ENCODE measurements around the gene RHOXF2.
"Not testable (repeated sequence)": the region's sequence is repeated elsewhere in the genome, so short reads cannot be mapped to it uniquely, and the experiment has no call there.

Gene RHOXF2, protein sequence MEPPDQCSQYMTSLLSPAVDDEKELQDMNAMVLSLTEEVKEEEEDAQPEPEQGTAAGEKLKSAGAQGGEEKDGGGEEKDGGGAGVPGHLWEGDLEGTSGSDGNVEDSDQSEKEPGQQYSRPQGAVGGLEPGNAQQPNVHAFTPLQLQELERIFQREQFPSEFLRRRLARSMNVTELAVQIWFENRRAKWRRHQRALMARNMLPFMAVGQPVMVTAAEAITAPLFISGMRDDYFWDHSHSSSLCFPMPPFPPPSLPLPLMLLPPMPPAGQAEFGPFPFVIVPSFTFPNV

DNA sequence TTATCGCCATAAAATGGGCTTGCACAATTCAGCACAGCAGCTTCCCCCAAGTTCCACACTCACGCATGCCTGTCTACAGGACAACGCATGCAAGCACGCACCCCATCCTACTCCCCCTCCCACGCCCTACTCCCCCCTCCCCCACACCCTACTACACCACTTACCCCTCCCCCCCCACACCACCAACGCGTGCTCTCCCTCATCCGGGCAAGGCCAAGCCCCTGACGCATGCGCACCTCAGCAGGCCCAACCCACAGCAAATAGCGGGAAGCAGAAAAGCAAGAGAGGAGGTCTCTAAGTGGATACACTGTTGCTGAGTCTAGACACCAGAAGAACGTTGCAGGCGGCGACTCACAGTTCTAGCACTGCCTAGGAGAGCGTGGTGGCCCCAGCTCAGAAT, at the start of gene RHOXF2:
Gene RHOXF2, plus strand, starts transcription at position 301 of the 400 bp plus-strand sequence. CDS start 138 bp downstream, outside the sequence.
- DNase-seq, result not testable (repeated sequence)

DNA sequence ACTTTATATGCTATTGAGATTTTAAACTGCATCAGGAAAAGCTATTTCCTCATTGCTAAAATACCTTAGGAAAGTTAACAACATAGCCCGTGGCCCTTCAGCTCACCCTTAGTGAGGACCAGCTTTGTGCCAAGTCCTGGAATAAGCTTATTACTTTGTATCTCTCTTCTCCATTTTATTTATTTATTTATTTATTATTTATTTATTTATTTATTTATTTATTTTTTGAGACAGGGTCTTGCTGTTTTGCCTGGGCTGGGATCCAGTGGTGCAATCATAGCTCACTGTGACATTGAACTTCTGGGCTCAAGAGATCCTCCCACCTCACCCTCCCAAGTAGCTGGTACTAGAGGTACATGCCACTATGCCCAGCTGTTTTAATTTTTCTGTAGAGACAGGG, 49.0 kb upstream of the RHOXF2 start:
- no peak for DNase-seq

DNA sequence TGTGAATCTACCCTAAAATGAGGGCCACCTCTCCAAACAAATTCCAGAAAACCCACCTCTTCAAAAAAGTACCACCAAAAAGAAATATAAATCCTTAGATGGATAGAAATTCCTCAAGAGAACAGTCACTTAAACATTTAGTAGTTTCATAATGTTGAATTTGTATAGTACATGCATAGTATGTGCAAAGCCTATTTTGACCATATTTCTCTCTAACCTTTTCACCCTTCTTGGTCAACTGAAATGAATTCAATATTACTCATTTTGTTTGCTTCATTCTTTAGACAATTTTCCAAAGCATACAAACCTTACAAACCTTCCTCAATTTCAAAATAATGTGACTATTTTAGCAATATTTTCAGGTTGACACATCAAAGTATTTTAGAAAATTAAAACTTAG, 46.8 kb upstream of the RHOXF2 start:
- DNase-seq, result no peak

DNA sequence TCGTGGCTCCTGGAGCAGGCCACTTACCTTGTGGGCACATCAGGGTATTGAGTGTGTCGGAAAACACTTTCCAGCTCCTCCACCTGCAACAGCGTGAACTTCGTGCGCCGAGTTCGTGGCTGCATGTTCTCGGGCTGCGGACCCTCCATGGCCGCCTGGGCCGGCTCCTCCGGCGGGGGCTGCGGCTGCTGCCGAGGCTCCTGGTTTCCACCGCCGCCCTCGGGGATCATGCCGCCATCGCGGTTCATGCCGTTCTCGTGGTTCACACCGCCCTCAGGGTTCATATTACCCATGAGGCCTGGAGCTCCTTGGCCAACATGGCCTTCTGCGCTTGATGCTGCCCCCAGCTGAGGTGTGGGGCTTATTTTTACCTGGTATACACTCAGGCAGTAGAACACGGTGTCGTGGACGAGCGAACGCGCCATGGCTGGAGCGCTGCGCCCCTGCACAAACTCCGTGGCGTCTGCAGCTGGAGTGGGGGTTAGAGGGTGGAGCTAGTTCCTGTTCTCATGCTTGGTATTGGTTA, 42.9 kb upstream of the RHOXF2 start, which contains the start of gene RHOXF1:
Gene RHOXF1, minus strand, starts transcription at position 476 of the 526 bp plus-strand sequence. Its CDS starts 51 bp downstream, at position 425.
- no peak for DNase-seq

DNA sequence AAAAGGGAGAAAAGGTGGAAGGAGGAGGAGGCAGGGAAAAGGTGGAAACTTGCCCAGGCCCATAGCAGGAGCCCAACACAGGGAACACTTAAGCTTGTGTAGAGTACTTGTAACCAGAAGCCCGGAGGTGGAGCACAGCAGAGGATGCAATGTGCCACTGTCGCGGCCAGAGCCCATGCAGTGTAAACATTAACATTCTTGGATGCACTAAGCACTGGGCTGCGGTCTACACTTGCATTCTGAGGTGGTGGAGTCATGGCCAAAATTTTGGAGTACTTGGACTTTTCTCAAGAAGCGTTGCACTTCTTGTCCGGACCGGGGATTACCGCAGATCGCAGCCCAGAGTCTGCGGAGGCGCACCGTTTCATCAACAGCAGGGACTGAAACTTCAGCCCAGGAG, 38.2 kb upstream of the RHOXF2 start:
- DNase-seq, result no peak

DNA sequence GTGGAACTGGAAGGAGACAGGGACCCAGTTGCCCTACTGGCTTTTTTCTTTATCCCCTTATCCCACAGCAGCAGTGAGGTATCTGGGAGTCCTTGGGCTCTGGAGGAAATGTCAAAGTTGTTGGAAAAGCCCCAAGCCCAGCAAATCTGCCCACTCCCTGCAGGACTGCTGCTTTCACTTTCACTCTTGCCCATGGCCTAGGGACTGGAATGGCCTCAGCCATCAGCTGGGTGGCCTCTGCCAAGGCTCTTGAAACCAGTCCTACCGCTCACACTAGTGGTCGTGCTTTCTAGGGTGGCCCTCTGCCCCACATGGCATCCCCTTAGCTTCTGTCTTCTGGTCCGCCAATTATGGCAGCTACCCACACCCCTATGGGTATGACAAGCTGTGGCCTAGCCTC, 33.0 kb upstream of the RHOXF2 start:
- DNase-seq, result no peak

DNA sequence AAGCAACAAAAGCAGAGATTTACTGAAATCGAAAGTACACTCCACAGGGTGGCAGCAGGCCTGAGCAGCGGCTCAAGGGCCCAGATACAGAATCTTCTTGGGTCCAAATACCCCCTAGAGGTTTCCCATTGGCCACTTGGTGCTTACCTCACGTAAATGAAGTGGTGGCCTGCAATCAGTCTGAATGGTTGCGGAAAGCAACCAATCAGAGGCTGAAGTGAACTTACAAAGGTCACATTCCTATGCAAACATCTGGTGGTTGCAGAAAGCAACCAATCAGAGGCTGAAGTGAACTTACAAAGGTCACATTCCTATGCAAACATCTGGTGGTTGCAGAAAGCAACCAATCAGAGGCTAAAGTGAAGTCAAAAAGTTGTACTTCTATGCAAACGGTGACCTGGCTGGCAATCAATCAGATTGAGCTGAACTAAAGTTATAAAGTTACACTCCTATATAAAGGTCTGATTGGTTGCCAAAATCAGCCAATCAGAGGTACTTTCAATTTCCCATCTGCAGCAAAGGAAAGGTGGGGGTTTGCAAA, 30.0 kb upstream of the RHOXF2 start:
- not testable (repeated sequence) for DNase-seq

DNA sequence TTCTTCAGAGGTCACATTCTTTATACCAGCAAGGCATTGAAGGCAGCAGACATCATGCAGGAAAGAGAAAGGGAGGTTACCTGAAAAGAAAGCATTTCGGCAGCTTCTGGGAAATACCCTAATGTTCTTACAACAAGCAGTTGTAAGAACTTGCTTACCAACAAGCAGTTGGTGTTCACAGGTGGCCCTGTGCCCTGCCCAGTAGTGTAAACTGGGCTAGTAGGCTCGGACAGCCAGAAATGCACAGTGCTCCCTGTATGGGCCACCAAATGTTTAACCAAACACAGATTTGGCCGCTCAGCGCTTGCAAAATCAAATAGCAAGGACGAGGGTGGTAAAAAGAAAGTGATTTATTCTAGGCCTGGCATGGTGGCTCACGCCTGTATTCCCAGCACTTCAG, 22.3 kb upstream of the RHOXF2 start:
- DNase-seq, result no peak

DNA sequence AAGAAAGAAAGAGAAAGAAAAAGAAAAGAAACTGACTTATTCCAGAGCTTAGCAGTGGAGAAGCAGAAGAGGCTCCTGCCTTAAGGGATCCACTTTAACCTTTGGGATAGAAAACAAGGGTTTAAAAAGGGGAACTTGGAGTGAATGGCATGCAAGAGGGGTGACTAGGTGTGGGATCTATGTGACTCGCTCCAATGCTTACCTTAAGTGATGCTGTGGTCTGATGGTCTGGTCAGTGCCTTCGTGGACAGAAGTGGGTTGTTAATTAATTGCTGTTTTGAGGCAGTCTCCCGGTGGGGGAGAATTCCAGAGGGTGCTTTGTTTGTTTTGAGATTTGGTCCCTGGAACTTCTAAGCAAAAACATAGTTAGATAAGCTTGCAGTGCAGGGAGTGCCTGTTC, 21.6 kb upstream of the RHOXF2 start:
- DNase-seq, result no peak

DNA sequence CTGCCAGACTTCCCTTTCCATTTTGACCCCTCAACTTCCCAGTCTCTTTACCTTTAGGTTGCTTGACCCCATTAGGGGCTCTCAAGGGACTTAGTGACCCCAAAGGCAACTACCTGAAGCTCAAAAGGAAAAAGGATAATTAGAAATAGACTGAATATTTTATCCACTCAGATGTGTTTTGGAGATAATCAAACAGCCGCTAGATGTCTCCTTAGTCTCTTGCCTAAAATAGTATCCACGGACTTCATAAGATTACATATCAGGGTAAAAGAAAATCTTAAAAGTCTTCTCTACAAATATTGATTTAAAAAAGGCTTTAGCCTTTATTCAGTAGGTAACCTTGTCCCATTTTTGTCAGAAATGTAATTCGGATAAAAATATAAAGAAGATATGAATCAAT, 21.0 kb upstream of the RHOXF2 start:
- no peak for DNase-seq

DNA sequence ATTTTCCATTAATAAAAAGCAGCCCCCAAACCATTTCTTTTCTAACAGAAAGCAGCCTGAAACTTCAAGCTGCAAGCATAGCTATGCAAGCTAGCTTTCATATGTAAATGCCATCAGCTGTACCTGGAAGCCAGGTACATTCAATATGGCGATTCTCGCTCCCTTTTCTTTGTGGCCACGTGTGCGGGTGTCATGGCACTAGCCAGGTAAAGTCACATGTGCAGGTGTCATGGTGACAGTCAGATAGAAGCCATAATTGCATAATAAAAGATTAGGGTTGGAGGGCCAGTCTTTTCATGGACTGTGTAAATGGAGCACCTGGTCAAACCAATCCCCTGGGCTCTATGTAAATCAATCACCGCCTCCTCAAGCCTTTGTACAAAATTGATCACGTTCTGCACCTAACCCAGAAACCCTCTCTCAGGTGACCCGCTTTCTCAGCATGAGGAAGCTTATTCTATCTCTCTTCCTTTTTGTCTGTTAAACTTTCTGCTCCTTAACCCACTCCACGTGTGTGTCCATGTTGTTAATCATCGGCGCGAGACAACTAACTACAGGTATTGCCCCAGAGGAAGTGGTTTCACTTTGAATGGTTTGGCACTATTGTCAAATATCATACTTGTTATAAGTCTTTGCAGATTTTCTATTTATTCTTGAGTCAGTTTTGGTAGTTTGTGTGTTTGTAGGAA, 18.0 kb upstream of the RHOXF2 start:
- no peak for DNase-seq

DNA sequence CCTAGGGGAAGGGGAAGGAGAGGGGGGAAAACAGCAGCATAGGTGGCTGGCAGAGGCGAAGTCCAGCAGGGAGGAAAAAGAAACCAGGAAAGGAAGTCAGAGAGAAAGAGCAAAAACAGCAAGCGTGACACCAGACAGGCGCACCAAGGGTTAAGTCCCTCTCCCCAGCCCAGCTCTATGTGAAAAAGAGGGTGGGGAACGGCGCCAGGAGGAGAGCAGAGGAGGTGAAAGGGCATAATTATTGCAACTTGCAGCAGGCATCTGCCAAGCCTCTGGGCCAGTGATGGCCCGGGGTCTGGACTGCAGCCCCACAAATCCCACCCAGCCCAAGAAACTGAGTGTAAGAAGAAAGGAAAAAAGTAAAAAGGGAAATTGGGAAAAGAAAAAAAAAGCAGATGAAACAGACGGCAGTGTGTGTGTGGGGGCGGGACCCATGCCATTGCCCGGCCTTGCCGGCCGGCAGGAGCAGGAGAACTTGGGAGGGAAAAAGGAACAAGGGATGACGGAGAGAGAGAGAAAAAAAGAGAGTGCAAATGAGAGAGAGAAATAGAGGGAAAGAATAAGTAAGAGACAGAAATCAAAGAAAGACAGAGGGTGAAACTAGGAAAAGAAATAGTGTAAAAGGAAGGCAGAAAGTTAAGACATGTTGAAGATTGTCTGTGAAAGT, 14.1 kb upstream of the RHOXF2 start:
- DNase-seq, result no peak

DNA sequence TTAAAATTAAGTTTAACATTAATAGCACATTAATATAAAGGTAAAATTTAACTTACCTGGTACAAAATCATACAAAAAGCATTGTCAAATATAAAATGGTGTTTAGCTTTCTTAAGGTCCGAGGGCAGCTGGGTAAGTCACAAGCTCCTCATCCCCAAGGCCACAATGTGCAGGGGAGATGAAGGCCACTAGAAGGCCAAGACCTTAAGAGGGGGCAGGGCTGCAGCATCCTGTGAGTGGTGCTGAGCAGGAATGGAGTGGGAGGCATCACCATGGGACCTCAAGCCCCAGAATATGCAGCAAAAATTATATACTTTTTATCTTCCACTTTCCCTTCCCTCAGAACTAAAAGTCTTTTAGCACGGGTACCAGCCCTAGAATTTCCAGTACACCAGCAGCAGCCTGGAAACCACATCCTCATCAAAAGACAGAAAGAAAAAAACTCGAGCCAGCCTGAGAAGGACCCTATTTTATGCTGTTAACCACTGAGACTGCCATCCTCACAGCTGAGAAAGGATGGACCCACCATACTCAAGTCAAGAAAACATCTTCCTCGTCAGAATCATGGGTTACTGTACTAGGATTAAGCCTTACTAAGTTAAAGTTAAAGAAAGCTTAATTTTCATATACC, 13.0 kb upstream of the RHOXF2 start:
- no peak for DNase-seq

DNA sequence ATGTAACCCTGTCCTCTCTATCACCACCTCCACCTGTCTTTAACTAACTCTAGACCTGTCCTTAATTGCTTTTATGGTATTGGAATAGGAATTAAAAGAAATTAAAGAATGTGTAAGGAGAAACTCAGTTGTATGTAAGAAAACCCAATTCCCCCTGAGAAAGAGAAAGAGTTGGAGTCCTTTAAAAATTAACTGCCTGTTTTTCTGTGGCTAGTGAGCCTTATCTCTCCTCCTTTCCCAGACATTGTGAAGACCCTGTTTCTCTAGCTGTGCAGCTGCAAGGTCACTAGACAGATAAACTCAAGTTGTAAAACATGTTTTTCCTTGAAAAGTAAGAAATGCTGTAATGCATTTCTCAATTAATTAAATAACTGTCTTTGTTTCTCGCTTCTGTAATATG, 12.1 kb upstream of the RHOXF2 start:
- not testable (repeated sequence) for DNase-seq

DNA sequence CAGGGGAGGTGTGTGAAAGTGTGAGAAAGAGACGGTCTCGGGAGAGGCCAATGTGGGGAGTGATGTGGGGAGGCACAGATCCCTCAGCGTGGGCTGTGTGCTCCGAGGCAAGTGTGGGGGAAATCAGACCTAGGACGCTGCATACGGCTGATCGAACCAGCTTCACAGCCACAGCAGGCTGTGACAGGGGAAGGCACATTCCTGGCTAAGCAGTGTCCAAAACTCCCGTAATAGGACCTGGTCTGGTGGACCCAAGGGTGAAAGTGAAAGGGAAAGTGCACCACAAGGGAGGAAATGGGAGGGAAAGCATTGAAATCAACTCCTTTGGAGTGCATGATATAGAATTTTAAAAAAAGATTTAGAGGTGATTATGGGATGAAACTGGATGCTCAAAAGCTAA, 10.9 kb upstream of the RHOXF2 start:
- DNase-seq, result no peak

DNA sequence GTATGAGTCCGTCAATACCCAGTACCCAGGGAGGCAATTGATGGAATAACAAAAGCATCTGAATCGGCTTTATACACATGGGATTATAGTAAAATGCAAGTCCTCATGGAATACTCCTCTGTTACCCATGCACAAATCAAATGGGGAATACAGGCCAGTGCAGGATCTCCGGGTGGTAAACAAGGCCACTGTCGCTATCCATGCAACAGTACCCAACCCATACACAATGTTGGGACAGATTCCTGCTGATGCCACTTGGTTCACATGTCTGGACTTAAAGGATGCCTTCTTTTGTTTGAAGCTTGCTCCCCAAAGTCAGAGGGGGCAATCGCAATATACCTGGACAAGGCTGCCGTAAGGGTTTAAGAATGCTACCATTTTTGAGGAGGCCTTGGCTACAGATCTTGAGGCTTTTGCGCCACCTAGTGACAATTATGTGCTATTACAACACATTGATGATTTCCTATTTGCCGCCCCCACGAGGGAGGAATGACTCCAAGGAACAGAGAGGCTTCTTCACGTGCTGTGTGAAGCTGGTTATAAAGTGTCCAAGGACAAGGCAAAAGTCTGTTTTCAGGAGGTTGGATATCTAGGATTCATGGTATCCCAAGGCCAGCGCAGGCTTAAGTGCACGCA, 8.2 kb upstream of the RHOXF2 start:
- not testable (repeated sequence) for DNase-seq

DNA sequence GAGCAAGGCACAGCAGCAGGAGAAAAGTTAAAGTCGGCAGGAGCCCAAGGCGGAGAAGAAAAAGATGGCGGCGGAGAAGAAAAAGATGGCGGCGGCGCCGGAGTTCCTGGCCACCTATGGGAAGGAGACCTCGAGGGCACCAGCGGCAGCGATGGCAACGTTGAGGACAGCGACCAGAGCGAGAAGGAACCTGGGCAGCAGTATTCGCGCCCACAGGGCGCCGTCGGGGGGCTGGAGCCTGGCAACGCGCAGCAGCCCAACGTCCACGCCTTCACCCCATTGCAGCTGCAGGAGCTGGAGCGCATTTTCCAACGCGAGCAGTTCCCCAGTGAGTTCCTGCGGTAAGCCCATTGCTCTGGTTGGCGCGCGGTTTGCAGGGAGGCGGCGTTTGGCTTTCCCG, 673 bp downstream of the RHOXF2 start:
- DNase-seq, result not testable (repeated sequence)

DNA sequence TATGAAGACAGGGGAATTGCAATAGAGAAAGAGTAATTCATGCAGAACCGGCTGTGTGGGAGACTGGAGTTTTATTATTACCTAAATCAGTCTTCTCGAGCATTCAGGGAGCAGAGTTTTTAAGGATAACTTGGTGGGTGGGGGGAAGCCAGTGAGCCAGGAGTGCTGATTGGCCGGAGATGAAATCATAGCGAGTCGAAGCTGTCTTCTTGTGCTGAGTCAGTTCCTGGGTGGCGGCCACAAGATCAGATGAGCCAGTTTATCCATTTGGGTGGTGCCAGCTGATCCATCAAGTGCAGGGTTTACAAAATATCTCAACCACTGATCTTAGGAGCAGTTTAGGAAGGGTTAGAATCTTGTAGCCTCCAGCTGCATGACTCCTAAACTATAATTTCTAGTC, 34.8 kb downstream of the RHOXF2 start:
- DNase-seq, result not testable (repeated sequence)

DNA sequence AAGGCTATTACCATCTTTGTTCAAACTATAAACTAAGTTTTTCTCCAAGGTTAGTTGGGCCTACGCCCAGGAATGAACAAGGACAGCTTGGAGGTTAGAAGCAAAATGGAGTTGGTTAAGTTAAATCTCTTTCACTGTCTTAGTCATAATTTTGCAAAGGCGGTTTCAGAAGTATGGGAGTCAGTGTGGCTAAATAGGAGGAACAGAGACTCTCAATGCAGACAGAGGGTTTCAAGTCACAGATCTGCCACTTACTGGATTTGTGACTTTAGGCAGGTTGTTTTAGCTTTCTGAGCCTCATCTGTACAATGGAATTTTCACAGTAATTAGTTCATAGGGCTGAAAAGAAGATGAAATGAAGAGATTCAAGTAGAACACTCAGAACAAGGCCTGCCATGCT, 35.3 kb downstream of the RHOXF2 start:
- DNase-seq, result not testable (repeated sequence)

DNA sequence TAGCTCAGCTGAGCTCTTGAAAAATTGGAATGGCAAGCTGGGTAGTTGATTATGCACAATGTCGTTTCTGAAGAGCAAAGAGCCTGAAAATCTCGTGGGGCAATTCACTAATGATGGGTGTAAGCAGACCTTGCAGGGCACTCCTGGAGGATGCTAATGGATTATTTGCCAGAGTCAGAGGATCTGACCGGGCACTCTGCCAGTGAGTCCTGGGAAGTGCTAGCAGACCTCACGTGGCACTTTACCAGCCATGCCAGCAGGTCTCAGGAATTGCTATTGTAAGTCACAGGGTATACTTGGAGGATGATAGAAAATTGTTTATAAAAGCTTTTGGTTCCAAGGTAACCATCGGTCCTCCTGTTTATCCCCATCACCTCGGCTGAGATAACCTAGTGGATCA, 37.4 kb downstream of the RHOXF2 start:
- not testable (repeated sequence) for DNase-seq

DNA sequence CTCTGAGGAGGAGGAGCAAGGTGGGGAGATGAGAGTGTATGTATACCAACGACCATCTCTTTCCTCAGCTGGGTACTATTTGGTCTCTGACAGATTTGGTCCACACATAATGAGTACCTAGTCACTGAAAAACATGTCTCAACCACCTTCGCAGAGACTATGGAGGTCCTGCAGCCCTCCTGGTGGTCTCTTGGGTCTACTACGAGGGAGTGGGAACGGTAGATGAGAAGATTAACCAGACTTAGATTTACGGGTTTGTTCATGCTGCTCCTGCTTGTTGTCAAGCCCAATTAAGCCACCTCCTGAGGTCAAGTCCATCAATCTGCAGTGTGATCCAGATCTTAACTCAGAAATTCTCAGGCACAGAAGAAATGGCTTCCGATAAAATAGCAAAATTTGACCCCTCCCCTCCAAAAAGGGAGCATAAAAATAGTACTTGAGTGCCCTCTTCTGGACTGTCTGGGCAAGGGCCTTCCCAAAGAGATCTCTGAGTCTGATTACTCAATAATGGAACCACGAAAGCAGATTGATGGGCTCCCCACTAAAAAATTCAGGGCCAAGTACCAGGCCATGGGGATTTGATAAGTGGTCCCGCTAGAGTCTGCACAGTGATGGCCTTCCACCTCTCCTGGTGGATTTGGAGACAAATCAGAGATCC, 38.3 kb downstream of the RHOXF2 start:
- DNase-seq, result not testable (repeated sequence)

DNA sequence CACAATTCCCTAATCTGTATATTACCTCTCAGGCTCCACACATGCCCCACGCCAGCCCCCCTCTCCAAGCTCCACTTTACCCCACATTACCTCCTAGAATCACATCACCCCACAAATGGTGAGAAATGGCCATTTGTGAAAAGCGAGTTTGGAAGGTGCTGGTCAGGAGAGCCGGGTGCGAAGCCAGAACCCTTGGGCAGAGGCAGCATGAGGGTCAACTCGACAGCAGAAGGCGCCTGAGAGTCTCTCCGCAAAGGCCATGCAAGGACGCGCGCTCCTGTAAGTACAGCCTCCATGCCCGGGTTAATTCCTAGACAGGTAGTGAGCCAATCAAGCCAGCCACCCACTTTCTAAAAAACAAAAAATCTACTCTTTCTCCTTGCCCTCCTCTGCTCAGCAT, 42.4 kb downstream of the RHOXF2 start:
- DNase-seq, result no peak
